Nephron progenitor cell (in vitro differentiated cells): ENCODE data around the gene SMARCAL1.
"Not testable (repeated sequence)": the region's sequence is repeated elsewhere in the genome, so short reads cannot be mapped to it uniquely, and the experiment has no call there.

Experiments
- DNase-seq: peaks from one replicate; pipeline ENCODE4 v3.0.0; 2021
- H3K27ac Mint-ChIP-seq: 2 replicates; pipeline ENCODE4 v1.8.0; 2021; ENCODE audit warnings: mild to moderate bottlenecking, moderate library complexity, mixed read lengths
- H3K27me3 Mint-ChIP-seq: 2 replicates; pipeline ENCODE4 v1.8.0; 2021; ENCODE audit warnings: mild to moderate bottlenecking, low read depth, mixed read lengths; ENCODE audit not compliant: poor library complexity
- H3K36me3 Mint-ChIP-seq: 2 replicates; pipeline ENCODE4 v1.8.0; 2021; ENCODE audit warnings: low read depth, mixed read lengths
- H3K4me1 Mint-ChIP-seq: 2 replicates; pipeline ENCODE4 v1.8.0; 2021; ENCODE audit warnings: mixed read lengths
- H3K4me3 Mint-ChIP-seq: 2 replicates; pipeline ENCODE4 v1.8.0; 2021; ENCODE audit warnings: mild to moderate bottlenecking, moderate library complexity, mixed read lengths
- H3K9me3 Mint-ChIP-seq: 2 replicates; pipeline ENCODE4 v1.8.0; 2021; ENCODE audit warnings: mild to moderate bottlenecking, moderate library complexity, mixed read lengths
- CTCF ChIP-seq: fragments of 200-600 bp; sonication (generic); IDR thresholded peaks from 2 replicates; pipeline ENCODE4 v1.5.0; 2021; ENCODE audit warnings: antibody characterized with exemption

Gene SMARCAL1

GRCh38 chr2:216505133-216506106 lies 93.1 kb downstream of the SMARCAL1 start:
- peak overlapping the region; percentile 86 for H3K27ac Mint-ChIP-seq
- H3K36me3 Mint-ChIP-seq = peaks cover 79% of the 10 kb centered on the region
- no peak for DNase-seq
- H3K4me1 Mint-ChIP-seq = peaks cover 26% of the 10 kb centered on the region
- no peaks in the 10 kb centered on the region for H3K27me3 Mint-ChIP-seq
- no peak overlapping the region for H3K4me3 Mint-ChIP-seq
- H3K9me3 Mint-ChIP-seq = no peaks in the 10 kb centered on the region
- TF ChIP-seq CTCF = no peak

GRCh38 chr2:216507220-216508160 lies 95.2 kb downstream of the SMARCAL1 start:
- Mint-ChIP-seq H3K4me1 (peaks cover 11% of the 10 kb centered on the region), H3K4me3 (no peak overlapping the region), H3K36me3 (peaks cover 63% of the 10 kb centered on the region), H3K27ac (peak overlapping the region; percentile 91), H3K9me3 (no peaks in the 10 kb centered on the region), H3K27me3 (no peaks in the 10 kb centered on the region)
- DNase-seq = no peak
- no peak for TF ChIP-seq CTCF

- H3K36me3 Mint-ChIP-seq = peaks cover 55% of the 10 kb centered on the region
- no peaks in the 10 kb centered on the region for H3K9me3 Mint-ChIP-seq
- peaks cover 6% of the 10 kb centered on the region for H3K4me1 Mint-ChIP-seq
- no peak overlapping the region for H3K4me3 Mint-ChIP-seq
- TF ChIP-seq CTCF = no peak
- DNase-seq = no peak
- H3K27ac Mint-ChIP-seq = peak overlapping the region; percentile 8
- H3K27me3 Mint-ChIP-seq = no peaks in the 10 kb centered on the region
Measured at GRCh38 chr2:216508229-216508628, 95.9 kb downstream of the SMARCAL1 start.

- no peaks in the 10 kb centered on the region for H3K9me3 Mint-ChIP-seq
- no peak overlapping the region for H3K4me3 Mint-ChIP-seq
- no peak for DNase-seq
- H3K27ac Mint-ChIP-seq = peak overlapping the region; percentile 12
- TF ChIP-seq CTCF = peak; percentile 84
- H3K27me3 Mint-ChIP-seq = no peaks in the 10 kb centered on the region
- H3K4me1 Mint-ChIP-seq = peaks cover 37% of the 10 kb centered on the region
- peaks cover 12% of the 10 kb centered on the region for H3K36me3 Mint-ChIP-seq
Measured at GRCh38 chr2:216516730-216517350, 104.6 kb downstream of the SMARCAL1 start.

GRCh38 chr2:216517447-216518225 lies 105.4 kb downstream of the SMARCAL1 start:
- DNase-seq = no peak
- Mint-ChIP-seq H3K36me3 (peaks cover 20% of the 10 kb centered on the region), H3K4me1 (peaks cover 37% of the 10 kb centered on the region), H3K27me3 (no peaks in the 10 kb centered on the region), H3K4me3 (no peak overlapping the region), H3K9me3 (no peaks in the 10 kb centered on the region), H3K27ac (no peak overlapping the region)
- no peak for TF ChIP-seq CTCF

GRCh38 chr2:216518566-216519119 lies 106.4 kb downstream of the SMARCAL1 start:
- not testable (repeated sequence) for H3K27ac Mint-ChIP-seq, DNase-seq, H3K4me3 Mint-ChIP-seq, H3K27me3 Mint-ChIP-seq, H3K9me3 Mint-ChIP-seq
- H3K36me3 Mint-ChIP-seq = peaks cover 23% of the 10 kb centered on the region
- peaks cover 37% of the 10 kb centered on the region for H3K4me1 Mint-ChIP-seq
